CD4-positive, alpha-beta memory T cell (primary cell): Measurements from ENCODE around the gene RARA. TPM values are rescaled to one million over a fixed set of nuclear protein-coding genes. Genes with fewer than 3 reads are reported as not detected.
"Not testable (repeated sequence)": the region's sequence is repeated elsewhere in the genome, so short reads cannot be mapped to it uniquely, and the experiment has no call there.

Source experiments
- CTCF ChIA-PET: fragments of 350-600 bp; sonication (Branson Sonifier 250); formaldehyde crosslinking; loops from one replicate; lab custom pipeline; 2021; ENCODE audit warnings: inconsistent platforms; ENCODE audit not compliant: partially characterized antibody; lab: Charles Lee
- POLR2A ChIA-PET: fragments of 350-600 bp; sonication (Branson Sonifier 250); formaldehyde crosslinking; loops from one replicate; lab custom pipeline; 2021; ENCODE audit not compliant: partially characterized antibody; lab: Charles Lee
- DNase-seq, 5 donors: peaks; one replicate each; pipeline versions ENCODE4 v3.0.0 to v3.0.0-alpha.2; 2020 to 2022; ENCODE audit warnings: mixed read lengths in 1 of 5
- H3K27ac ChIP-seq: one replicate; pipeline ENCODE4 v1.7.0; 2013; ENCODE audit warnings: low read depth, low read length
- H3K27me3 ChIP-seq: 2 replicates; pipeline ENCODE4 v1.7.0; 2013; ENCODE audit warnings: mild to moderate bottlenecking, low read length, moderate library complexity; ENCODE audit not compliant: insufficient read depth
- H3K36me3 ChIP-seq: 2 replicates; pipeline ENCODE4 v1.7.0; 2013; ENCODE audit warnings: mild to moderate bottlenecking, low read length, moderate library complexity; ENCODE audit not compliant: insufficient read depth
- H3K4me1 ChIP-seq: 2 replicates; pipeline ENCODE4 v1.7.0; 2013; ENCODE audit warnings: mild to moderate bottlenecking, low read length, moderate library complexity; ENCODE audit not compliant: insufficient read depth
- H3K4me3 ChIP-seq, 2 donors: one replicate each; pipeline ENCODE4 v1.7.0; 2013; ENCODE audit warnings: low read length in 2 of 2, mild to moderate bottlenecking in 1 of 2
- H3K9me3 ChIP-seq, 2 donors: one replicate each; pipeline ENCODE4 v1.7.0; 2013; ENCODE audit warnings: low read length in 2 of 2, control low read depth in 1 of 2; ENCODE audit not compliant: control insufficient read depth in 1 of 2
- H3K27ac Mint-ChIP-seq, 7 donors: one replicate each; pipeline ENCODE4 v1.8.0; 2020 to 2021; ENCODE audit warnings: mixed read lengths in 7 of 7, mild to moderate bottlenecking in 6 of 7, inconsistent platforms in 3 of 7, moderate library complexity in 3 of 7
- H3K27me3 Mint-ChIP-seq, 2 donors: one replicate each; pipeline ENCODE4 v1.8.0; 2020 to 2021; ENCODE audit warnings: mixed read lengths in 2 of 2
- H3K36me3 Mint-ChIP-seq, 2 donors: one replicate each; pipeline ENCODE4 v1.8.0; 2020 to 2021; ENCODE audit warnings: mixed read lengths in 2 of 2, inconsistent platforms in 1 of 2, mild to moderate bottlenecking in 1 of 2
- H3K4me1 Mint-ChIP-seq, 4 donors: one replicate each; pipeline ENCODE4 v1.8.0; 2020 to 2021; ENCODE audit warnings: mixed read lengths in 4 of 4, mild to moderate bottlenecking in 1 of 4
- H3K4me3 Mint-ChIP-seq, 8 donors: one replicate each; pipeline ENCODE4 v1.8.0; 2020 to 2021; ENCODE audit warnings: mixed read lengths in 8 of 8, mild to moderate bottlenecking in 7 of 8, moderate library complexity in 6 of 8, inconsistent platforms in 3 of 8
- H3K9me3 Mint-ChIP-seq, 8 donors: one replicate each; pipeline ENCODE4 v1.8.0; 2020 to 2021; ENCODE audit warnings: mixed read lengths in 8 of 8, mild to moderate bottlenecking in 5 of 8, inconsistent platforms in 3 of 8, moderate library complexity in 1 of 8
- intact Hi-C: fragments of 100-400 bp; cut with micrococcal nuclease; formaldehyde crosslinking; loops from one replicate; pipeline ENCODE4 v1.15.1; 2023
- polyA plus RNA-seq, 2 donors: library from polyadenylated mRNA; unstranded; fragments of 300-500 nt; fragmentation: Illumina TruSeq; gene quantifications; one replicate each; pipeline ENCODE4 v1.2.3, GENCODE V29; 2021
- total RNA-seq, 2 experiments: library from RNA; stranded (reverse); gene quantifications; one replicate each; pipeline ENCODE4 v1.2.3, GENCODE V29; 2021

Gene RARA
- total and polyA plus RNA-seq, 4 experiments from 2014 or later, result 5.1 to 54.5 (median 37.4) TPM

GRCh38 chr17:40373324-40373723, 64.3 kb downstream of the RARA start:
- intact Hi-C loops, result no loop called here

GRCh38 chr17:40373999-40374398, 65.0 kb downstream of the RARA start:
- H3K27ac ChIP-seq, result no peak overlapping the region

More at GRCh38 chr17:40373324-40373723, 64.3 kb downstream of the RARA start:
- Mint-ChIP-seq H3K4me1 (peaks cover 4 to 14% (median 8%) of the 10 kb centered on the region in 4 donors), H3K27ac (no peak overlapping the region), H3K4me3 (no peak overlapping the region), H3K9me3 (peaks cover 0 to 1% (median 0%) of the 10 kb centered on the region in 8 donors), H3K27me3 (peaks cover 2 to 5% of the 10 kb centered on the region in 2 donors), H3K36me3 (no peaks in the 10 kb centered on the region)
- H3K36me3 ChIP-seq, result no peaks in the 10 kb centered on the region
- no peak overlapping the region for H3K27ac ChIP-seq
- H3K9me3 ChIP-seq, result no peaks in the 10 kb centered on the region
- no peak for DNase-seq
- H3K27me3 ChIP-seq, result no peaks in the 10 kb centered on the region
- no peaks in the 10 kb centered on the region for H3K4me1 ChIP-seq
- no peak overlapping the region for H3K4me3 ChIP-seq
- CTCF ChIA-PET, result no interaction called here
- POLR2A ChIA-PET, result no interaction called here

GRCh38 chr17:40374821-40375498, 66.0 kb downstream of the RARA start:
- intact Hi-C loops, result no loop called here
- POLR2A ChIA-PET, result no interaction called here
- no peak overlapping the region for H3K27ac Mint-ChIP-seq

More at GRCh38 chr17:40373999-40374398, 65.0 kb downstream of the RARA start:
- Mint-ChIP-seq H3K27me3 (peaks cover 2 to 5% of the 10 kb centered on the region in 2 donors), H3K27ac (no peak overlapping the region), H3K4me3 (no peak overlapping the region), H3K9me3 (peaks cover 0 to 1% (median 0%) of the 10 kb centered on the region in 8 donors), H3K36me3 (no peaks in the 10 kb centered on the region), H3K4me1 (peaks cover 4 to 14% (median 8%) of the 10 kb centered on the region in 4 donors)
- H3K27me3 ChIP-seq, result no peaks in the 10 kb centered on the region
- H3K4me1 ChIP-seq, result no peaks in the 10 kb centered on the region
- no peak overlapping the region for H3K4me3 ChIP-seq
- CTCF ChIA-PET, result interaction anchor here (0.6 kb wide), 1 partner anchor 10 kb away, joined by 3 read pairs; no protein-coding TSS in a partner anchor
- intact Hi-C loops, result no loop called here
- H3K9me3 ChIP-seq, result no peaks in the 10 kb centered on the region
- POLR2A ChIA-PET, result no interaction called here
- H3K36me3 ChIP-seq, result no peaks in the 10 kb centered on the region
- no peak for DNase-seq

GRCh38 chr17:40375786-40376185, 66.8 kb downstream of the RARA start:
- H3K27ac Mint-ChIP-seq, intact Hi-C loops: not testable (repeated sequence)
- CTCF ChIA-PET, result interaction anchor here (1.5 kb wide), 2 partner anchors 12 to 14 kb away, joined by 3 to 4 read pairs; no protein-coding TSS in a partner anchor

More at GRCh38 chr17:40374821-40375498, 66.0 kb downstream of the RARA start:
- no peak overlapping the region for H3K27ac ChIP-seq
- no peaks in the 10 kb centered on the region for H3K4me1 ChIP-seq
- DNase-seq, result no peak
- H3K27me3 ChIP-seq, result no peaks in the 10 kb centered on the region
- peaks cover 0 to 1% (median 0%) of the 10 kb centered on the region in 8 donors for H3K9me3 Mint-ChIP-seq
- H3K4me1 Mint-ChIP-seq, result peaks cover 4 to 14% (median 8%) of the 10 kb centered on the region in 4 donors
- peaks cover 2 to 5% of the 10 kb centered on the region in 2 donors for H3K27me3 Mint-ChIP-seq
- no peaks in the 10 kb centered on the region for H3K36me3 Mint-ChIP-seq
- no peaks in the 10 kb centered on the region for H3K9me3 ChIP-seq
- CTCF ChIA-PET, result interaction anchor here (1.5 kb wide), 1 partner anchor 13 kb away, joined by 3 read pairs; no protein-coding TSS in a partner anchor
- no peak overlapping the region for H3K4me3 ChIP-seq
- no peaks in the 10 kb centered on the region for H3K36me3 ChIP-seq
- H3K4me3 Mint-ChIP-seq, result no peak overlapping the region

GRCh38 chr17:40376541-40376940, 67.6 kb downstream of the RARA start:
- DNase-seq, result peak in 1 of 5 donors; percentile 27

More at GRCh38 chr17:40375786-40376185, 66.8 kb downstream of the RARA start:
- H3K4me3 ChIP-seq, H3K4me1 ChIP-seq, H3K27ac ChIP-seq, H3K9me3 ChIP-seq, H3K4me3 Mint-ChIP-seq, H3K27me3 Mint-ChIP-seq, H3K36me3 ChIP-seq, DNase-seq, H3K9me3 Mint-ChIP-seq, H3K27me3 ChIP-seq, H3K36me3 Mint-ChIP-seq, POLR2A ChIA-PET: not testable (repeated sequence)
- peaks cover 4 to 14% (median 8%) of the 10 kb centered on the region in 4 donors for H3K4me1 Mint-ChIP-seq

GRCh38 chr17:40377832-40378231, 68.9 kb downstream of the RARA start:
- H3K4me1 Mint-ChIP-seq, result peaks cover 2 to 7% (median 4%) of the 10 kb centered on the region in 4 donors
- peaks cover 2 to 5% of the 10 kb centered on the region in 2 donors for H3K27me3 Mint-ChIP-seq
- DNase-seq, result no peak
- no peak overlapping the region for H3K4me3 Mint-ChIP-seq
- Histone ChIP-seq H3K27ac (no peak overlapping the region), H3K36me3 (no peaks in the 10 kb centered on the region), H3K27me3 (no peaks in the 10 kb centered on the region), H3K4me3 (no peak overlapping the region), H3K9me3 (no peaks in the 10 kb centered on the region), H3K4me1 (no peaks in the 10 kb centered on the region)
- no peaks in the 10 kb centered on the region for H3K36me3 Mint-ChIP-seq
- H3K27ac Mint-ChIP-seq, result no peak overlapping the region
- peaks cover 0 to 1% (median 0%) of the 10 kb centered on the region in 8 donors for H3K9me3 Mint-ChIP-seq
- POLR2A ChIA-PET, result no interaction called here
- intact Hi-C loops, result no loop called here
- CTCF ChIA-PET, result interaction anchor here (0.7 kb wide), 1 partner anchor 237 kb away, joined by 3 read pairs; no protein-coding TSS in a partner anchor

More at GRCh38 chr17:40376541-40376940, 67.6 kb downstream of the RARA start:
- H3K9me3 ChIP-seq, POLR2A ChIA-PET, H3K36me3 Mint-ChIP-seq, H3K9me3 Mint-ChIP-seq, H3K4me3 ChIP-seq, H3K36me3 ChIP-seq, intact Hi-C loops, H3K4me1 Mint-ChIP-seq, H3K27me3 ChIP-seq, H3K4me1 ChIP-seq, H3K27ac Mint-ChIP-seq, H3K27ac ChIP-seq, H3K4me3 Mint-ChIP-seq, H3K27me3 Mint-ChIP-seq: not testable (repeated sequence)
- CTCF ChIA-PET, result interaction anchor here (1.5 kb wide), 2 partner anchors 13 to 38 kb away, joined by 4 to 5 read pairs; no protein-coding TSS in a partner anchor

GRCh38 chr17:40378966-40379365, 70.0 kb downstream of the RARA start:
- DNase-seq, result no peak
- peaks cover 2 to 7% (median 4%) of the 10 kb centered on the region in 4 donors for H3K4me1 Mint-ChIP-seq
- Histone ChIP-seq H3K27ac (no peak overlapping the region), H3K9me3 (no peaks in the 10 kb centered on the region), H3K4me3 (no peak overlapping the region), H3K36me3 (no peaks in the 10 kb centered on the region), H3K4me1 (no peaks in the 10 kb centered on the region), H3K27me3 (no peaks in the 10 kb centered on the region)
- peaks cover 0 to 1% (median 0%) of the 10 kb centered on the region in 8 donors for H3K9me3 Mint-ChIP-seq
- POLR2A ChIA-PET, result no interaction called here
- CTCF ChIA-PET, result no interaction called here
- intact Hi-C loops, result no loop called here
- no peak overlapping the region for H3K4me3 Mint-ChIP-seq
- H3K27ac Mint-ChIP-seq, result no peak overlapping the region
- H3K36me3 Mint-ChIP-seq, result no peaks in the 10 kb centered on the region
- peaks cover 2 to 5% of the 10 kb centered on the region in 2 donors for H3K27me3 Mint-ChIP-seq
